Measurements from ENCODE around the gene PTPRG.

- TF ChIP-seq, protein P1, sequence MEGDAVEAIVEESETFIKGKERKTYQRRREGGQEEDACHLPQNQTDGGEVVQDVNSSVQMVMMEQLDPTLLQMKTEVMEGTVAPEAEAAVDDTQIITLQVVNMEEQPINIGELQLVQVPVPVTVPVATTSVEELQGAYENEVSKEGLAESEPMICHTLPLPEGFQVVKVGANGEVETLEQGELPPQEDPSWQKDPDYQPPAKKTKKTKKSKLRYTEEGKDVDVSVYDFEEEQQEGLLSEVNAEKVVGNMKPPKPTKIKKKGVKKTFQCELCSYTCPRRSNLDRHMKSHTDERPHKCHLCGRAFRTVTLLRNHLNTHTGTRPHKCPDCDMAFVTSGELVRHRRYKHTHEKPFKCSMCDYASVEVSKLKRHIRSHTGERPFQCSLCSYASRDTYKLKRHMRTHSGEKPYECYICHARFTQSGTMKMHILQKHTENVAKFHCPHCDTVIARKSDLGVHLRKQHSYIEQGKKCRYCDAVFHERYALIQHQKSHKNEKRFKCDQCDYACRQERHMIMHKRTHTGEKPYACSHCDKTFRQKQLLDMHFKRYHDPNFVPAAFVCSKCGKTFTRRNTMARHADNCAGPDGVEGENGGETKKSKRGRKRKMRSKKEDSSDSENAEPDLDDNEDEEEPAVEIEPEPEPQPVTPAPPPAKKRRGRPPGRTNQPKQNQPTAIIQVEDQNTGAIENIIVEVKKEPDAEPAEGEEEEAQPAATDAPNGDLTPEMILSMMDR (conservative IDR thresholded peaks at IDR 0.05; ENCODE audit: low read length) = no peak
- TF ChIP-seq EZH2phosphoT487 (IDR thresholded peaks at IDR 0.05; ENCODE audit: borderline replicate concordance) = no peak
Observed at GRCh38 chr3:62149962-62150361, 588.6 kb downstream of the PTPRG start.

All from Loucy (cell line).